ENCODE results near the gene PKM.

- TF ChIP-seq POLR2A (IDR thresholded peaks at IDR 0.05) (no peak), POLR2AphosphoS5 (IDR thresholded peaks at IDR 0.05) (no peak), CTCF (IDR thresholded peaks at IDR 0.05) (no peak), EP300 (IDR thresholded peaks at IDR 0.05) (no peak)
These were observed 24.9 kb downstream of the PKM start for GRCh38 chr15:72205896-72206676.

Measured in sigmoid colon (tissue), 4 donors.